Nephron (organoid): Measurements from ENCODE around the gene ARMS2.
A peak's percentile ranks its signal among the peaks of the same experiment; 100 is the strongest.

Source experiments
- H3K27ac Mint-ChIP-seq, 3 experiments: 2 replicates each; pipeline ENCODE4 v1.8.0; 2020; ENCODE audit warnings: mixed read lengths in 3 of 3, mild to moderate bottlenecking in 2 of 3, moderate library complexity in 1 of 3
- H3K27me3 Mint-ChIP-seq: 2 replicates; pipeline ENCODE4 v1.8.0; 2021; ENCODE audit warnings: low read depth, mild to moderate bottlenecking, moderate library complexity, mixed read lengths
- H3K36me3 Mint-ChIP-seq: 2 replicates; pipeline ENCODE4 v1.8.0; 2020; ENCODE audit warnings: low read depth, mixed read lengths
- H3K4me1 Mint-ChIP-seq: 2 replicates; pipeline ENCODE4 v1.8.0; 2020; ENCODE audit warnings: mixed read lengths
- H3K4me3 Mint-ChIP-seq, 3 experiments: 2 replicates each; pipeline ENCODE4 v1.8.0; 2020; ENCODE audit warnings: mild to moderate bottlenecking in 3 of 3, mixed read lengths in 3 of 3, moderate library complexity in 2 of 3
- H3K9me3 Mint-ChIP-seq: 2 replicates; pipeline ENCODE4 v1.8.0; 2020; ENCODE audit warnings: mixed read lengths
- TF ChIP-seq, protein P1 (sequence below), 3 experiments: fragments of 200-600 bp; sonication (generic); IDR thresholded peaks; one replicate each; pipeline ENCODE4 v1.5.0; 2021; ENCODE audit warnings: antibody characterized with exemption in 3 of 3; ENCODE audit not compliant: unreplicated experiment in 3 of 3

Gene ARMS2

DNA sequence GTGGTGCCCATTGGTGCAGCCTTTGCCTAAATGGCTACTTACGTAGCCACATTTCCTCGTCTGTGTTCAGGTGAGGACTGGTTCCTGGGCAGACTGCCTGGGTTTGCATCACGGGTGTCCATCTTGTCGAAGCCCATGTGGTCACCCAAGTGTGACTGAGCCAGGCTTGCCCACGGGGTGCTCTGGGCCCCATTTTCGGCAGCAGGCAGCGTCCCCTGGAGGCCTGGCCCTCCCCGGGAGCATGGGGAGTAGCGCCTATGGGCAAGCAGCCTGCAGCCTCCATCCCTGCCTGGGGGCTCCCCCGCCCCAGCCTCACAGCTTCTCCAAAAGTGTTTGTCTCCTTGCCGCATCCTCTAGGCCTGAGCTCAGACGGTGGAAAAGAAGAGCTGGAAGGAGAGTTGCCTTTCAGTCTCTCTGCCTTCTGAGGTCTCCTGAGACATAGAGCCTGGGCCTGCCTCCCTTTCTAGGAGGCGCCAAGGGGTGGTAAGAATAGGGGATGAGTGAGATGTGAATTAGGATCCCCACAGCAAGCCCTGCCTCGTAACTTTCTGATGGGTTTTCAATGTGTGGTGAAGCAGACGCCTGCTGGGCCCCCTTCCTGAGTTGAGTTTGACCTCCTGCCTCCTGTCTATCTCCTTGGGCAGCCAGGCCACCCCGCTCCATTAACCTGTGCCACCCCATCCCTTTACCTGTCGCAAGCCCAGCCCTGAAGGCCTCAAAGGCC, 49.6 kb downstream of the ARMS2 start:
- Mint-ChIP-seq H3K27me3 (peaks cover 13% of the 10 kb centered on the region), H3K9me3 (no peaks in the 10 kb centered on the region), H3K27ac (peak overlapping the region; percentile 91 to 97 (median 96)), H3K4me3 (peak overlapping the region in 1 of 3 experiments; percentile 61), H3K36me3 (peaks cover 4% of the 10 kb centered on the region), H3K4me1 (peaks cover 93% of the 10 kb centered on the region)
- TF ChIP-seq, protein P1, sequence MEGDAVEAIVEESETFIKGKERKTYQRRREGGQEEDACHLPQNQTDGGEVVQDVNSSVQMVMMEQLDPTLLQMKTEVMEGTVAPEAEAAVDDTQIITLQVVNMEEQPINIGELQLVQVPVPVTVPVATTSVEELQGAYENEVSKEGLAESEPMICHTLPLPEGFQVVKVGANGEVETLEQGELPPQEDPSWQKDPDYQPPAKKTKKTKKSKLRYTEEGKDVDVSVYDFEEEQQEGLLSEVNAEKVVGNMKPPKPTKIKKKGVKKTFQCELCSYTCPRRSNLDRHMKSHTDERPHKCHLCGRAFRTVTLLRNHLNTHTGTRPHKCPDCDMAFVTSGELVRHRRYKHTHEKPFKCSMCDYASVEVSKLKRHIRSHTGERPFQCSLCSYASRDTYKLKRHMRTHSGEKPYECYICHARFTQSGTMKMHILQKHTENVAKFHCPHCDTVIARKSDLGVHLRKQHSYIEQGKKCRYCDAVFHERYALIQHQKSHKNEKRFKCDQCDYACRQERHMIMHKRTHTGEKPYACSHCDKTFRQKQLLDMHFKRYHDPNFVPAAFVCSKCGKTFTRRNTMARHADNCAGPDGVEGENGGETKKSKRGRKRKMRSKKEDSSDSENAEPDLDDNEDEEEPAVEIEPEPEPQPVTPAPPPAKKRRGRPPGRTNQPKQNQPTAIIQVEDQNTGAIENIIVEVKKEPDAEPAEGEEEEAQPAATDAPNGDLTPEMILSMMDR (IDR thresholded peaks at IDR 0.05; ENCODE audit: unreplicated experiment in 3 of 3): no peak

DNA sequence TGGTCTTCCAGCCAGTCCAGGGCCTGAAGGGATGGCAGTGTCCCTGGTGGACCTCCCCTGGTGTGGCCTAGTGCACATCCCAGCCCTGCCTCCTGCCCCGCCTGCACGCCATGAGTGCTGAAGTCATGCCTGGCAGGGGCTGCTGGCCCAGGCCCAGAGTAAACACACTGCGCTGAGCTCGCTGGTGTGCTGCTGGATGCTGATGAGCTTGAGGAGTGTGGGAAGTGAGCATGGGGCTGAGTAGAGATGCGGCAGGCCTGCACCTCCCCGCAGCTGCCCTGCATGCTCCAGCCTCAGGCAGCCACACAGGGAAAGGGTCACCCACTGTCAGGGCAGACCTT, 50.1 kb downstream of the ARMS2 start:
- H3K4me1 Mint-ChIP-seq: peaks cover 93% of the 10 kb centered on the region
- peaks cover 4% of the 10 kb centered on the region for H3K36me3 Mint-ChIP-seq
- no peaks in the 10 kb centered on the region for H3K9me3 Mint-ChIP-seq
- peak overlapping the region in 2 of 3 experiments; percentile 7 to 61 for H3K4me3 Mint-ChIP-seq
- H3K27ac Mint-ChIP-seq: peak overlapping the region; percentile 91 to 97 (median 96)
- H3K27me3 Mint-ChIP-seq: peaks cover 13% of the 10 kb centered on the region
- TF ChIP-seq, protein P1 (IDR thresholded peaks at IDR 0.05; ENCODE audit: unreplicated experiment in 3 of 3): no peak

DNA sequence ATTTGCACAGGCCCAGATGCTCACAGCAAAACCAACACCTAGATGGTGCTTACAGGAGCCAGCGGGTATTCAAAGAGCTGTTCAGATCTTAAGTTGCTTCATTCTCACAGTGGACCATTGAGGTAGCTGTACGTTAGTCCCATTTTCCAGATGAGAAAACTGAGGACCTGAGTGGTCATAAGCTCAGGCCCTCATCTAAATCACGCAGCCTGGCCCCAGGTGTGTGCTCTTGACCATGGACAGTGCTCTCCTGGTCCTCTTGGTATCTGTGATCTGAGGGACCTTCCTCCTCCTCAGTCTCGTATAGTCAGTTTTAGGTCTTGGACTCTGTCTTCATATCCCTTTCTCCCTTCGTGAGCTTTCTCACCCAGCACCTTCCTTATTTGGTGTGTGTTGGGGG, 50.6 kb downstream of the ARMS2 start:
- Mint-ChIP-seq H3K4me1 (peaks cover 89% of the 10 kb centered on the region), H3K9me3 (no peaks in the 10 kb centered on the region), H3K27ac (peak overlapping the region; percentile 91 to 97 (median 96)), H3K27me3 (peaks cover 13% of the 10 kb centered on the region), H3K4me3 (peak overlapping the region in 2 of 3 experiments; percentile 7 to 61), H3K36me3 (peaks cover 4% of the 10 kb centered on the region)
- TF ChIP-seq, protein P1 (IDR thresholded peaks at IDR 0.05; ENCODE audit: unreplicated experiment in 3 of 3): no peak

DNA sequence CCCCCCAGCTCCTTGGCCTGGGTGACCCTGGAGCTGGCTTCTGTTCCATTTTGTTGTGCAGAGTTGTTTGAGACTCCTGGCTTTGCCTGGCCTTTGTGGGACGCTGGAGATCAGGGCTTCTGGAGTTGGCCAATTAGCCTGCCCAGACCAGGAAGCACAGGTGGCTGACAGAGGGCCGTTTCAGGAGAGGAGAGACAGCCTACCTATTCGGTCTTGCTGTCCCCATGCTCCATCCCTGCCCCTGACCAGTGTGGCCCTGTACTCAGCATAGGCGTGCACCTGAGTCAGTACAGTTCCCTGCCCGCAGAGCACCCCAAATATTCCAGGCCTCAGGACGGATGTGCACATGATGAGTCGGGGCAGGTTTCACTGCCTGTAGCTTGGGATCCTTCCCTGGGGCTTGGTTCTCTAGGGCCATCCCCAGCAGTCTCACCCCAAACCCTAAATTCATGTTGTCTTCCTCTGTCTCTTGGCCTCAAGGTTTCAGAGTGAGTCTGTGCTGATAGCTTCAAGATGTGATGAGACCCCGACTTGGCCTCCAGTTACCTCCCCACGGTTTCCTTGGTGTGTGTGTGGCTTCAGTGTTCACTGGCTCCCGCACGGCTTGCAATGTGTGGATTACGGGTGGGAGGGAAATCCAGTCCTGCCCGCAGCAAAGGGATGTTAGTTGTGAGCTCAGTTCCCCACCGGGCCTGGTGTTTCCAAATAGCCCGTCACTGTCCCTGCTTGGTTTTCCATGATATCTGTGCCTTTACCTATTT, 51.6 kb downstream of the ARMS2 start:
- H3K9me3 Mint-ChIP-seq: no peaks in the 10 kb centered on the region

More for the DNA sequence above, 51.6 kb downstream of the ARMS2 start:
- TF ChIP-seq, protein P1 (IDR thresholded peaks at IDR 0.05; ENCODE audit: unreplicated experiment in 3 of 3): no peak
- peaks cover 4% of the 10 kb centered on the region for H3K36me3 Mint-ChIP-seq
- H3K4me1 Mint-ChIP-seq: peaks cover 88% of the 10 kb centered on the region
- H3K4me3 Mint-ChIP-seq: no peak overlapping the region
- H3K27me3 Mint-ChIP-seq: peaks cover 13% of the 10 kb centered on the region
- H3K27ac Mint-ChIP-seq: peak overlapping the region; percentile 61 to 96 (median 72)
